GM23248 (cell line): ENCODE results near the gene C17orf113. TPM values are rescaled to one million over a fixed set of nuclear protein-coding genes. Genes with fewer than 3 reads are reported as not detected.
"Not testable (repeated sequence)": the region's sequence is repeated elsewhere in the genome, so short reads cannot be mapped to it uniquely, and the experiment has no call there.

Source experiments
- DNase-seq: peaks from one replicate; pipeline ENCODE4 v3.0.0-alpha.2; 2015
- H2AFZ ChIP-seq: fragments of 200-600 bp; sonication (generic); 2 replicates; pipeline ENCODE4 v1.6.1; 2016; ENCODE audit warnings: antibody characterized with exemption
- H3F3A ChIP-seq: fragments of 200-600 bp; sonication (generic); 2 replicates; pipeline ENCODE4 v1.6.1; 2016; ENCODE audit warnings: mild to moderate bottlenecking, antibody characterized with exemption, mixed run types; ENCODE audit not compliant: insufficient read depth
- H3K27ac ChIP-seq: fragments of 200-600 bp; sonication (generic); 2 replicates; pipeline ENCODE4 v1.5.1; 2016; ENCODE audit warnings: mild to moderate bottlenecking
- H3K27me3 ChIP-seq: fragments of 200-600 bp; sonication (generic); replicated peaks from 2 replicates; pipeline ENCODE4 v1.6.1; 2016; ENCODE audit warnings: mild to moderate bottlenecking; ENCODE audit not compliant: insufficient read depth
- H3K36me3 ChIP-seq: fragments of 200-600 bp; sonication (generic); 2 replicates; pipeline ENCODE4 v1.6.1; 2016; ENCODE audit warnings: low read depth, mild to moderate bottlenecking
- H3K4me1 ChIP-seq: fragments of 200-600 bp; sonication (generic); 2 replicates; pipeline ENCODE4 v1.6.1; 2016; ENCODE audit warnings: mild to moderate bottlenecking; ENCODE audit not compliant: insufficient read depth
- H3K4me2 ChIP-seq: fragments of 200-600 bp; sonication (generic); one replicate; pipeline ENCODE4 v1.6.1; 2016; ENCODE audit warnings: mild to moderate bottlenecking; ENCODE audit not compliant: unreplicated experiment
- H3K4me3 ChIP-seq: fragments of 200-600 bp; sonication (generic); 2 replicates; pipeline ENCODE4 v1.5.1; 2016; ENCODE audit warnings: mild to moderate bottlenecking
- H3K79me2 ChIP-seq: fragments of 200-600 bp; sonication (generic); 2 replicates; pipeline ENCODE4 v1.6.1; 2016; ENCODE audit warnings: mild to moderate bottlenecking; ENCODE audit not compliant: insufficient read depth
- H3K9ac ChIP-seq: fragments of 200-600 bp; sonication (generic); 2 replicates; pipeline ENCODE4 v1.6.1; 2016; ENCODE audit warnings: mild to moderate bottlenecking
- H3K9me2 ChIP-seq: fragments of 200-600 bp; sonication (generic); 2 replicates; pipeline ENCODE4 v1.6.1; 2016; ENCODE audit warnings: mixed run types, mild to moderate bottlenecking, moderate library complexity; ENCODE audit not compliant: insufficient read depth
- H3K9me3 ChIP-seq: fragments of 200-600 bp; sonication (generic); one replicate; pipeline ENCODE4 v1.6.1; 2017; ENCODE audit warnings: low read depth
- H4K20me1 ChIP-seq: fragments of 200-600 bp; sonication (generic); 2 replicates; pipeline ENCODE4 v1.6.0; 2016; ENCODE audit not compliant: insufficient read depth
- EZH2 ChIP-seq: fragments of 200-600 bp; sonication (generic); IDR thresholded peaks from 2 replicates; pipeline ENCODE4 v1.6.1; 2018; ENCODE audit warnings: antibody characterized with exemption, mild to moderate bottlenecking; ENCODE audit not compliant: insufficient read depth, poor library complexity, severe bottlenecking
- EZH2phosphoT487 ChIP-seq: fragments of 200-600 bp; sonication (generic); IDR thresholded peaks from 2 replicates; pipeline ENCODE4 v1.6.1; 2018; ENCODE audit warnings: antibody characterized with exemption, moderate library complexity, mild to moderate bottlenecking, low read depth; ENCODE audit not compliant: insufficient read depth
- WGBS, 2 experiments: methylation state at CpG; one replicate each; pipeline ENCODE4 v1.1.6; 2015 to 2017; ENCODE audit warnings: low lambda C conversion rate in 2 of 2, low coverage in 1 of 2; ENCODE audit errors: missing lambda C conversion rate in 2 of 2; 5-methylcytosine and 5-hydroxymethylcytosine counted together
- in situ Hi-C: fragments of 300-500 bp; cut with MboI; formaldehyde crosslinking; loops from 2 replicates; pipeline ENCODE4 v1.15.0; 2020
- polyA plus RNA-seq: library from polyadenylated mRNA; unstranded; fragments of >200 nt; fragmentation: Nextera tagmentation; extraction: Ambion mirVana; gene quantifications from 2 replicates; pipeline ENCODE4 v1.2.1, GENCODE V29; 2016
- total RNA-seq: library from RNA; depleted of rRNA; stranded (reverse); fragments of >200 nt; shearing (Covaris generic); gene quantifications from 2 replicates; pipeline ENCODE4 v1.2.3, GENCODE V29; 2014

Gene C17orf113
- total and polyA plus RNA-seq, 2 experiments from 2014 or later: not detected

DNA sequence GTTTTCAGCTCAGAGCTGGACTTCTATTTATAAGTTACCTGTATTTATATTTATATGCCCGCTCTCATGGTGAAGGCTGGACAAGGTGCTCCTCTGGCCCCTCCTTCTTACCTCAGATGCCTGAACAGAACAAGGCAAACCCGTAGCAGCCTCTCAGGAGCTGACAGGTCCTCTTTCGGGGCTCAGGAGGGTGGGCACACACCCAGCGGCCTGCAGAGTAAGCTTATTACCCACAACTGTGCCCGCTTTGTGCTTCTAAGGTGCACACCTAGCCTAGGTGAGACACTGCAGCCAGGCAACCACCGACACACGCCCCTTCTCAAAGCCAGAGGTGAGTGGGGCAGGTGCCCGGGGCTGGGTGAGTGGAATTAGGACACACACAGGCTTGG is 25.2 kb downstream of the C17orf113 start:
- H3K36me3 ChIP-seq: no peaks in the 10 kb centered on the region; the same call in 1 of the 2 replicates
- no peak overlapping the region for H3K4me3 ChIP-seq
- 0 out of 2 replicates have a peak overlapping the region, but pooled peaks have one; percentile 38 for H2AFZ ChIP-seq
- H3K9ac ChIP-seq: 0 out of 2 replicates have a peak overlapping the region, but pooled peaks have one; percentile 21
- H3K27ac ChIP-seq: peak overlapping the region; percentile 44
- H4K20me1 ChIP-seq: no peaks in the 10 kb centered on the region
- TF ChIP-seq EZH2 (no peak), EZH2phosphoT487 (no peak)
- peaks cover 16% of the 10 kb centered on the region for H3K4me1 ChIP-seq
- no peaks in the 10 kb centered on the region for H3K9me3 ChIP-seq
- in situ Hi-C loops: no loop called here
- H3K79me2 ChIP-seq: peaks cover 19% of the 10 kb centered on the region
- DNase-seq: no peak
- H3F3A ChIP-seq: peaks cover 28% of the 10 kb centered on the region
- peak overlapping the region; percentile 62 for H3K4me2 ChIP-seq
- H3K9me2 ChIP-seq: no peaks in the 10 kb centered on the region
- no peaks in the 10 kb centered on the region for H3K27me3 ChIP-seq
- 63 to 69% methylated on average over 8 of the region's 8 CpGs for WGBS, 2 experiments

DNA sequence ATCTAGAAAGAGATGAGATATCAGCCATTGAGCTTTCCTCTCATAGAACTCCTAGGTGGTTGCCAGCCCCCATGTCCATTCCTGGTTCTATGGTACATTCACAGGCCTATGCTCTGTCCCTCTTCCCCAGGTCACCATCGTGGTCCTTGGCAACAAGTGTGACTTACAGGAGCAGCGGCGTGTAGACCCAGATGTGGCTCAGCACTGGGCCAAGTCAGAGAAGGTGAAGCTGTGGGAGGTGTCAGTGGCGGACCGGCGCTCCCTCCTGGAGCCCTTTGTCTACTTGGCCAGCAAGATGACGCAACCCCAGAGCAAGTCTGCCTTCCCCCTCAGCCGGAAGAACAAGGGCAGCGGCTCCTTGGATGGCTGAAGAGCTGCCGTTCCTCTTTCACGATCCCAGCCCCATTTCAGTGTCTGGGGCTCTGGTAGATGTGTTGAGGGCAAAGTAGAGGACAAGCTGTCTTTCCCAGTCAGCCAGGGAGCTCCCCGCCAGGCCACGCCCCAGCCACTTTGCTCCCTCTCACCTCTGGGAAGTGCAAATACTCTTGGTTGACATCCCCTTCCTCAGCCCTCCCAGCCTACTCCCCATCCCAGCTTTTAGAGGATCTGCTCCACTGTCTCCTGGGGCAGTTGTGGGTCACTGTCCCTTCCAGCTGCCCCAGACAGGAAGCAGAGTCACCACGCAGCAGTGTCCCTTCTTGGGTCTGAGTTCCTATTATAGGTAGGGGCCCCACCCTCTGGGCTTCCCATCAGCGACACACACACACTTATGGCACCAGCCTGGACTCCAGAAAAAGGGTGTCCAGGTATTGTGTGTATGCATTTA is 26.7 kb downstream of the C17orf113 start:
- 0 out of 2 replicates have a peak overlapping the region, but pooled peaks have one; percentile 7 for H3K27ac ChIP-seq
- H3K27me3 ChIP-seq: no peaks in the 10 kb centered on the region
- H3K4me3 ChIP-seq: no peak overlapping the region
- no peaks in the 10 kb centered on the region; the same call in 1 of the 2 replicates for H3K36me3 ChIP-seq
- DNase-seq: no peak
- H4K20me1 ChIP-seq: no peaks in the 10 kb centered on the region
- TF ChIP-seq EZH2phosphoT487 (no peak), EZH2 (no peak)
- WGBS, 2 experiments: 91% methylated on average over 15 of the region's 15 CpGs
- peaks cover 28% of the 10 kb centered on the region for H3F3A ChIP-seq
- no peak overlapping the region for H3K4me2 ChIP-seq
- H3K9ac ChIP-seq: no peak overlapping the region
- in situ Hi-C loops: no loop called here
- H3K9me3 ChIP-seq: no peaks in the 10 kb centered on the region
- H2AFZ ChIP-seq: no peak overlapping the region
- peaks cover 16% of the 10 kb centered on the region for H3K4me1 ChIP-seq
- H3K9me2 ChIP-seq: no peaks in the 10 kb centered on the region
- peaks cover 30% of the 10 kb centered on the region for H3K79me2 ChIP-seq

DNA sequence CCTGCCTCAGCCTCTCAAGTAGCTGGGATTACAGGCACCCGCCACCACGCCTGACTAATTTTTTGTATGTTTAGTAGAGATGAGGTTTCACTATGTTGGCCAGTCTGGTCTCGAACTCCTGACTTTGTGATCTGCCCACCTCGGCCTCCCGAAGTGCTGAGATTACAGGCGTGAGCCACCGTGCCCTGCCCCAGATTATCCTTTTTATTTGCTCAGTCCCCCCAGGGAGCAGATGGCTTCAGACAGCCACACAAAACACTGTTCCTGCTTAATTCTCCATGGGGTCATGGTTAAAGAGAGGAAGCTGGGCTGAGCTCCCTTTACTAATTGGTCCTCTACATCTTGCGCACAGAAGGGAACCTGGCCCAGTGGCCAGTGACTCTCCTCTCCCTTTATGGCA is 29.6 kb downstream of the C17orf113 start:
- peaks cover 19% of the 10 kb centered on the region for H3K4me1 ChIP-seq
- H3F3A ChIP-seq: peaks cover 27% of the 10 kb centered on the region
- H4K20me1 ChIP-seq, H2AFZ ChIP-seq, H3K36me3 ChIP-seq, H3K9me2 ChIP-seq, in situ Hi-C loops, H3K27me3 ChIP-seq, H3K9me3 ChIP-seq, DNase-seq: not testable (repeated sequence)
- H3K4me2 ChIP-seq: peak overlapping the region; percentile 94
- 58 to 59% methylated on average over 8 of the region's 8 CpGs for WGBS, 2 experiments
- H3K27ac ChIP-seq: peak overlapping the region; percentile 69; the same call in 1 of the 2 replicates
- peak overlapping the region; percentile 87 for H3K4me3 ChIP-seq
- H3K79me2 ChIP-seq: peaks cover 44% of the 10 kb centered on the region
- peak overlapping the region; percentile 93 for H3K9ac ChIP-seq

DNA sequence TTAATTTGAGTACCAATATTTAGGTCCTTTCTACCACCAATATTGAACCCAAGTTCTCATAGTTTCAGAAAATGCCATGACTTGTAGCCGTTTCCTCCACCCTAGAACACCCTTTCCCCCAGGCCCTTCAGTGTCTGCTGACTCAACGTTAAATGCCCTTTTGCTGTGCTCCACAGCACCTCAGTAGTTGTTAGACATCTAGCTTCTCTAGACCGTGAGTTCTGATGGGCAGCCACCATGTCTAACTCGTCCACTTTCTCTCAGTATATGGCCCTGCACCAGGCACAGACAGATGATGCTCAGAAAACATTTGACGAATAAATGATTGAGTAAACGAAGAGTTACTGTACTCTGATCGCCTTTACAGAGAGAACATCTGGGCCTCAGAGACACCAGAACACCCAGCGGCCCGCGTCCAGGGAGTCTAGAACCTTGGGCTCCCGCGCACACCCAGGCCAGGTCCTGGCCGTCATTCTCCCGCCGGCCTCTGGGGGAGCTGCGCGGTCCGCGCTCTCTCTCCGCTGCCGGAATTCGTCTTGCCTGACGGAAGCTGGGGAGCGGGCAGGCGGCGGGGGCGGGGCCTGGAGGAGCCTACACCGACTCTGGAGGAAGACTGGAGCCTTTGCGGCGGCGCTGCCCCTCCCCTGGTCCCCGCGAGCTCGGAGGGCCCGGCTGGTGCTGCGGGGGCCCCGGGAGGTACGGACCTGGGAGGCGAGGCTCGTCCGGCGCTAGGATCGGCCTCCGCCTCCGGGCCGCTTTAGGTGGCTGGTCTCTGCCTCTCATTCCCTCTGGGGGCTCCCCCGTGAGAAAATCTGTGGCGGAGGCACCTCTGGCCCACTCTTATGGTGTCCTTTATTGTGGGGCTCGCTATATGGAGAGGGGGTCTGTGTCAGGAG is 30.6 kb downstream of the C17orf113 start, which contains the start of gene NKIRAS2:
Gene NKIRAS2 (plus strand): TSS at position 582 of the 896 bp plus-strand sequence. CDS start 1,488 bp downstream, outside the sequence.
- Histone ChIP-seq H3K79me2 (peaks cover 55% of the 10 kb centered on the region), H3K36me3 (no peaks in the 10 kb centered on the region), H3K4me2 (peak within 1 kb of the TSS; percentile 94), H3K4me1 (peaks cover 20% of the 10 kb centered on the region), H3K9ac (peak within 1 kb of the TSS; percentile 93), H3K9me2 (no peaks in the 10 kb centered on the region), H3K27me3 (no peaks in the 10 kb centered on the region), H3K4me3 (peak within 1 kb of the TSS; percentile 87), H4K20me1 (no peaks in the 10 kb centered on the region), H2AFZ (peak within 1 kb of the TSS; percentile 94), H3F3A (peaks cover 18% of the 10 kb centered on the region), H3K9me3 (no peaks in the 10 kb centered on the region), H3K27ac (peak within 1 kb of the TSS; percentile 69)
- TF ChIP-seq EZH2: no peak
- no peak for TF ChIP-seq EZH2phosphoT487
- in situ Hi-C loops: no loop called here
- 10 to 11% methylated on average over 36 to 43 of the region's 49 CpGs for WGBS, 2 experiments
- peak; percentile 97 for DNase-seq
